HG03135 (cell line): Measurements from ENCODE around the gene FAM8A1.
A peak's percentile ranks its signal among the peaks of the same experiment; 100 is the strongest.
"Not testable (repeated sequence)": the region's sequence is repeated elsewhere in the genome, so short reads cannot be mapped to it uniquely, and the experiment has no call there.

ENCODE experiments used
- ATAC-seq: cut with Tn5 transposase; IDR thresholded peaks from one replicate; pipeline ENCODE4 v1.9.1; 2021; ENCODE audit warnings: mild to moderate bottlenecking, moderate library complexity; ENCODE audit not compliant: unreplicated experiment

The FAM8A1 gene

GRCh38 chr6:17599877-17600526 is at the start of gene FAM8A1:
FAM8A1 (plus strand) TSS chr6:17600302; CDS start chr6:17600410, 108 bp downstream.
- peak; percentile 71 for ATAC-seq

DNA sequence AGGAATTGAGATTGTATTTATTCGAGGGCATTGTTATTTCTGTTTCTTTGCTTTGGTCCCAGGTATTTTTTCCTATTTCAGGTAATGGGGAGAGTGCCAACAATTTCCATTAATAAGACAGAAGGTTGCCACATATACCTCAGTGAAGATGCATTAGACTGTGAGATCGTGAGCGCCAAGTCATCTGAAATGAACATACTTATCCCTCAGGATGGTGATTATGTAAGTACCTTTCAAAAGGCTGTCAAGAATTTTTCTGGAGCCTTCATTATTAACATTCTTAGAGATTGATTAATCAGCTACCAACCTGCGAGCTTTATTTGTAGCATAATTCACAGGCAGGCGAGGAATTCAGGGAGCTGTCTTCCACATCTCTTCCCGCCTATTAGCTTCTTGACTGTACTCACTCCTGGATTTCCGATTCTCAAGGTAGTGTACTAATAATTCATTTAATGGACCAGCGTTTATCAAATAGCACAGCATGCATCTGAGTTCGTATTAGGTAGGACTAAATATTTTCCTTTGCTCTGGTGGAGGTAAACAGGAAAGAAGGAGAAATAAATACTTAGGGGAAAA is 48.6 kb upstream of the FAM8A1 start:
- no peak for ATAC-seq

DNA sequence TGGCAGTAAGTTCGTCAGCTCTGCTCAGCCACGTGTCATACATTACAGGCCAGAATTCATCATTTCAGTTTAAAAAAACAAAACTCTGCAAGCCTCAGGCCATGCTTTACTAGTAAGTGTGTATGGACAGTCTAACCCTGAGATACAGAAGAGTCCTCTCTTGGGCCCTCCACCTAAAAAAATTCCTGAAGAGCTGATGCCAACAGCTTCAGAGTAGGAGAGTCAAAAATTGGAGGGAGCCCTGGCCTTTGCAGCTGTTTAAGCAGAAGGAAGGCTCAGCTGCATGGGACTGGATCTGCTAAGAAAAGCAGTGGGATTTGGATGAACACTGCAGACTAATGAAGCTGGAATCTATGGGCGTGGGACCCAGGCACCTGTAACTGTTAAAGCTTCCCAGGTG is 47.2 kb upstream of the FAM8A1 start:
- ATAC-seq: no peak

DNA sequence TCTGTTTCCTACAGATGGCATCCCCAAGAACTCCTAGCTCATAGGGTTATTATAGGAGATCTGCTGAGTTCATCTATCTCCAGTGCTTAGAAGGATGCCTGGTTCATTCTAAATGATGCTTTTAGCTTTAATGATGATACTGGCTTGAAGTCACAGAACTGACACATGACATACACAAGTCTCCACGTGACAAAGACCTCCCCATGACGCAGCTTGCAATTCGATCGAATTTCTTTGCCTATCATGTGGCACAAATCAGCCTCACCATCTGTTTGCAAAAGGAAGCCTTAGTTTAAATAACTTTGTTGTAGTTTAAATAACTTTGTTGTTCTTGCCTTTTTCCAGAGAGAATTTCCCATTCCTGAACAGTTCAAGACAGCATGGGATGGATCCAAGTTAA is 44.1 kb upstream of the FAM8A1 start:
- ATAC-seq: no peak

DNA sequence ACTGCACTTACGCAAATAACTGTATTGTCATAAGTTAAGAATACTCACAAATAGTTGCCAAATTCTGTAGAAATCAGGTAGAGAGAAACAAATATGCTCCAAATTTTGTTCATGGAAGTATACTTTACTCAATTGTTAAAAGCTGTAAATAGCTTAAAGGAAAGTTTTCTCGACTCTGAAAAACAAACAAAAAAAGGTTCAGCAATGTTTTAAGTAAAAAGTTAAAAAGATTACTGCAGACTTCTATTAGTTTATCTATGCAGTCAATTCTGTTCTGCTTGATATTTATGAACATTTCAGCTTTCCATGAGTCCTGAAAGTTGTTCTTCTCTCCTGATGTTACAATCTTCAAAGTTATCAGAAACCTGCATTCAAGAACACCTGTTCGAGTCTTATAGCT is 37.5 kb upstream of the FAM8A1 start:
- ATAC-seq: no peak

DNA sequence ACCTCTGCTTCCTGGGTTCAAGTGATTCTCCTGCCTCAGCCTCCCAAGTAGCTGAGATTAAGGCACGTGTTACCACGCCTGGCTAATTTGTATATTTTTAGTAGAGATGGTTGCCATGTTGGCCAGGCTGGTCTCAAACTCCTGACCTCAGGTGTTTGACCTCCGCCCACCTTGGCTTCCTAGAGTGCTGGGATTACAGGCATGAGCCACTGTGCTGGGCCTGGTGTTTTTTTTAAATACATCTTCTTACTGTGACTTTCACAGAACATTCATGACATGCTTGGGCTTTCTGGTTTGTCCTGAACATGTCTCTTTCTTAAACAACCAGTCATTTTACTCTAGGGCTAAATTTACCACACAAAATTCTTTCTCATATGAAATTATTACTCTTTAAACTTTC is 34.7 kb upstream of the FAM8A1 start:
- ATAC-seq: no peak

- no peak for ATAC-seq
These were observed 25.1 kb upstream of the FAM8A1 start for GRCh38 chr6:17574866-17575560.

DNA sequence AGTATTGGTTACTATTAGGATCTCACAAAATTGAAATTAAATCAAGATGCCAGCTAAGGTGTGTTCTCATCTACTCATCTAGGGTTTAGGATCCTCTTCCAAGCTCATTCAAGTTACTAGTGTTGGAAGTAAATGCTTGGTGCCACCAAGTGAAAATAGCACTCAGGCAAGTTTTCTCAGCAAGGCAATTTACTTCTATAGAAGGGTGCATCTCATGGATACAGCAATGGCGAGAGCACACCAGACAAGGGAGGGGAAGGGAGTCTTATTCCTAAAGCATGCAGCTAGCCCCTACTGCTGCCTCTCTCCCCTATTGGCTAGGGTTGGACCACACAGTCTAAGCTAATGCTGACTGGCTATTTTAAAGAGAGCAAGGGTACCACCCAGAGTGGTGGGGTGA is 23.0 kb upstream of the FAM8A1 start:
- no peak for ATAC-seq

GRCh38 chr6:17580518-17581048 is 19.5 kb upstream of the FAM8A1 start:
- ATAC-seq: no peak

- ATAC-seq: not testable (repeated sequence)
These were observed 18.8 kb upstream of the FAM8A1 start for GRCh38 chr6:17581282-17581681.

DNA sequence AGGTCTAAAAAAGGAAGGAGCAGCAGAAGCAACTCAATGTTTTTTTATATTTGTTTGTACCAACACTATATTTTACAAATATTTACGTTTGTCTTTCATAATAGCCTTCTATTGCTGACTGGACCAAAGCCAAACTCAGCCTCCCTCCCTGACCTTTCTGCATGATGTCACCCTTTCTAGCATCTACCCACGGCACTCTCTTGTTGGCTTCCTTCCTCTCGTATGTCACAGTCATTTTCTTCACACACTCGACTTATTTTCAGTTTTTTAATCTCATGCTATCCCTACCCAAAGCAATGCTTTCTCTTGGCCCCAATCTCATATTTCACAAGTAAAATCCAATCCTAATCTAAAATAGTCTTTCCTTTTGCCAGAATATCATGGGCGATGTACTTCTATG is 16.3 kb upstream of the FAM8A1 start:
- no peak for ATAC-seq

DNA sequence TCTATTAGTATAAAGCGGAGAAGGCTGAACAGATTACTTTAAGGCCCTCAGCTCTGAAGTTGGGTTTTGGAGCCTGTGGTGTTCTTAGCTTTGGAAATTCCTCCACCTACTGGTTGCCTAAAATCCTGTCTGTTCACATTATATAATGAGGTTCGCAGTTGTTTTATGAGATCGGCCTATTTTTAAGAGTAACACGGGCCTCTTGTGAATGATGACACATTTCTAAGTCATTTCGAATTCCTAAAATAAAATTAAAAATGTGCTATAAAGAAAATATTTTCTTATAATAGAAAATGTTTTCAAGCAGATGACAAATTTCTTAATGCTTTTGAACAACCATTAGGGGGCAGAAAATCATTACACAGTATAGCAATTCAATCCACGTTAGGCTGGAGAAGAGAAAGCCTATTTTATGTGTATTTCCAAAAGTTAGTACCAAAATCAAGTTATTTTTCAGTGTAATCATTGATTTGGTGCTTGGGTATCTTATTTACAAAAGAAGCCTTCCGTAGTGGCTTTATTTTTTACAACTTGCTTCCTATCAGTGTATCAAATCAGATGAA is 15.8 kb upstream of the FAM8A1 start:
- no peak for ATAC-seq

GRCh38 chr6:17585766-17586490 is 14.2 kb upstream of the FAM8A1 start:
- ATAC-seq: no peak

DNA sequence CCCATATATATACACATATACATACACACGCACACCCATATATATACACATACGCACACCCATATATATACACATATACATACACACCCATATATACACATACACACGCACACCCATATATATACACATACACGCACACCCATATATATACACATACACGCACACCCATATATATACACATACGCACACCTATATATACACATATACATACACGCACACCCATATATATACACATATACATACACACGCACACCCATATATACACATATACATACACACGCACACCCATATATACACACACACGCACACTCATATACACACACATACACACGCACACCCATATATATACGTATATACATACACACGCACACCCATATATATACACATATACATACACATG is 13.5 kb upstream of the FAM8A1 start:
- not testable (repeated sequence) for ATAC-seq

DNA sequence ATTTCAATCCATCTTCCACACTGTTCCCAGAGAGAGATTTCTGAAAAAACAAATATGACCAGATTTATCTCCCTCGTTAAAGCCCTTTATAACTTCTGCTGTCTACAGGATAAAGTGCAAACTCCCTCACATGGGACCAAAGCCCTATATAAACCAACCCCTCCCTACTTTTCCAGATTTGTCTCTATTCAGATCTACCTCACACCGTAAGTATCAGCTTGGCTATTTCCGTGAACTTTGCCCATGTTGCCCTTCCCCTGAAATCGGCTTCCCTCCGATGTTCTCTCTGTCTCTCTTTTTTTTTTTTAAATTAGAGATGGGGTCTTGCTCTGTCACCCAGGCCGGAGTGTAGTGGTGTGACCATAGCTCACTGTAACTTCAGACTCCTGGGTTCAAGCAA is 12.1 kb upstream of the FAM8A1 start:
- no peak for ATAC-seq

DNA sequence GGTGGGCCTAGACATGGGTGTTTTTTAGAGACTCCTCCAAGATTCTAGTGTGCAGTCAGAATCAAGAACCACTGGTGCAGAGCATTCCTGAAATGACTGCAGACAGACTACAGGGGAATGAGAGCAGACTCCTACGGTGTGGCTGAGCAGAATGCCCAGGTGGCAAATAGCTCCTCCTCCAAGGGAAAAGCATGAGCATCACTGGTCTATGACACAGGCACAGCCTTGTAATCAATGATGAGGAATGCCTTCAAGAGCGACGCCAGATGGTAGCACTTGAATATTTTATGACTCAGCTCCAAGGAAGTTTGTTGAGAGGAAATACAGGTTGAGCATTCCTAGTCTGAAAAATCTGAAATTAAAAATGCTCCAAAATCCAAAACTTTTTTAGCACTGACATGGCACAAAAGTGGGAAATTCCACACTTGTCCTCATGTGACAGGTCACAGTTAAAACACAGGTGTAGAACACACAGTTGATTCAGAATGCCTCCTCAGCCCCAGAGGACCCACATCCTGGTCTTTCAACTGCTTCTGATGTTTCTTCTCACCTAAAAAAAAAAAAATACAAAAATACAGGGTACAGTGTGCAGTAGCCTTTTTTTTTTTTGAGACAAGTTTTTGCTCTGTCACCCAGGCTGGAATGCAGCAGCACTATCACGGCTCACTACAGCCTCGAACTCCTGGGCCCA is 10.6 kb upstream of the FAM8A1 start:
- peak; percentile 49 for ATAC-seq

GRCh38 chr6:17591287-17591686 is 8.8 kb upstream of the FAM8A1 start:
- no peak for ATAC-seq

DNA sequence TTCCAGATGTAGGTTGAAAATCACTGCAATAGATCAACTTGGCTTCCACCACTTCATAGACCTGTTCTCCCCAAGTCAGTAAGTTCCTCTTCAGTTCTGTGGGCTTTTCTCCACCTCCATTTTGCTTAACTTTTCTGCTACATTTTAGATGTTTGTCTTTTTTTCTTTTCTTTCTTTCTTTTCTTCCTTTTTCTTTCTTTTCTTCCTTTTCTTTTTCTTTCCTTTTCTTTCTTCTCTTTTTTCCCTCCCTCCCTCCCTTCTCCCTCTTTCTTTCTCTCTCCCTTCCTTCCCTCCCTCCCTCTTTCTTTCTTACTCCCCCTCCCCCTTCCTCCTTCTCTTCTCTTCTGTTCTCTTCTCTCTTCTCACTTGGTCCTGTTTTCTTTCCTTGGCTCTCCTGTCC is 6.9 kb upstream of the FAM8A1 start:
- ATAC-seq: no peak

GRCh38 chr6:17596085-17596484 is 4.0 kb upstream of the FAM8A1 start:
- no peak for ATAC-seq

DNA sequence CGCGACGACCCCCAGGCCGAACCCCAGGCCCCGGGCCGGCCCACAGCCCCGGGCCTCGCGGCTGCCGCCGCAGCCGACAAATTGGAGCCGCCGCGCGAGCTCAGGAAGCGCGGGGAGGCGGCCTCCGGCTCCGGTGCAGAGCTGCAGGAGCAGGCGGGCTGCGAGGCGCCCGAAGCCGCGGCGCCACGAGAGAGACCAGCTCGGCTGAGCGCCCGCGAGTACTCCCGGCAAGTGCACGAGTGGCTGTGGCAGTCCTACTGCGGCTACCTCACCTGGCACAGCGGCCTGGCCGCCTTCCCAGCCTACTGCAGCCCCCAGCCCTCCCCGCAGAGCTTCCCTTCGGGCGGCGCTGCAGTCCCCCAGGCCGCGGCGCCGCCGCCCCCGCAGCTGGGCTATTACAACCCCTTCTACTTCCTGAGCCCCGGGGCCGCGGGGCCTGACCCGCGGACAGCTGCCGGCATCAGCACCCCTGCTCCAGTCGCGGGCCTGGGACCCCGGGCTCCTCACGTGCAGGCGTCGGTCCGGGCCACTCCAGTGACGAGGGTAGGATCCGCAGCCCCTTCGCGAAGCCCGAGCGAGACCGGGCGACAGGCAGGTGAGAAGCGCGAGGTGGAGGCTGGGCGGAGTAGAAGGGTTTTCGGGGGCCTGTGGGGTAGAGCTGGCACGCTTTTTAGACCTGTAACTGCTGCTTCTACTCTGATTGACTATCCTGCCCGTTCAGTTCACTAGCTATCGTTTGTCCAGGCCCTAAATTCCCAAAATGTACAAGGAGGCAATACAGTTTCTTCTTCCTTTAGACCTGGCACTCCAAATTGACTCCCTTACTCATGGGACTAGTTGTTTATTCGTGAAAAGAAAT is 654 bp downstream of the FAM8A1 start:
- ATAC-seq: peak; percentile 60
